Skeletal muscle satellite cell (primary cell): ENCODE measurements around the gene CRKL. TPM values are rescaled to one million over a fixed set of nuclear protein-coding genes. Genes with fewer than 3 reads are reported as not detected.

Experiments used
- H3K27me3 ChIP-seq: 2 replicates; pipeline ENCODE4 v1.7.0; 2013; ENCODE audit warnings: low read length; ENCODE audit not compliant: control insufficient read depth, insufficient read depth
- H3K36me3 ChIP-seq: 2 replicates; pipeline ENCODE4 v1.7.0; 2013; ENCODE audit warnings: mild to moderate bottlenecking, control low read depth, low read length; ENCODE audit not compliant: insufficient read depth
- H3K4me1 ChIP-seq: 2 replicates; pipeline ENCODE4 v1.7.0; 2013; ENCODE audit warnings: low read length; ENCODE audit not compliant: control insufficient read depth, insufficient read depth
- H3K4me2 ChIP-seq: 2 replicates; pipeline ENCODE4 v1.7.0; 2013; ENCODE audit warnings: mild to moderate bottlenecking, low read length
- H3K4me3 ChIP-seq: 2 replicates; pipeline ENCODE4 v1.7.0; 2013; ENCODE audit warnings: low read length
- H3K9ac ChIP-seq: 2 replicates; pipeline ENCODE4 v1.7.0; 2013; ENCODE audit warnings: mild to moderate bottlenecking, low read depth, low read length, moderate library complexity
- H3K9me3 ChIP-seq: replicated peaks from 2 replicates; pipeline ENCODE4 v1.7.0; 2013; ENCODE audit warnings: mild to moderate bottlenecking, control low read depth, low read length
- total RNA-seq: library from RNA; depleted of rRNA; stranded (reverse); fragments of >200 nt; gene quantifications from 2 replicates; pipeline ENCODE4 v1.2.3, GENCODE V29; 2012; rRNA removed

Gene CRKL, protein sequence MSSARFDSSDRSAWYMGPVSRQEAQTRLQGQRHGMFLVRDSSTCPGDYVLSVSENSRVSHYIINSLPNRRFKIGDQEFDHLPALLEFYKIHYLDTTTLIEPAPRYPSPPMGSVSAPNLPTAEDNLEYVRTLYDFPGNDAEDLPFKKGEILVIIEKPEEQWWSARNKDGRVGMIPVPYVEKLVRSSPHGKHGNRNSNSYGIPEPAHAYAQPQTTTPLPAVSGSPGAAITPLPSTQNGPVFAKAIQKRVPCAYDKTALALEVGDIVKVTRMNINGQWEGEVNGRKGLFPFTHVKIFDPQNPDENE
- 36.2 and 45.0 TPM in 2 replicates for total RNA-seq

GRCh38 chr22:20916916-20917810, at the start of gene CRKL:
CRKL (plus strand) TSS chr22:20917407; CDS start chr22:20917935, 528 bp downstream.
- Histone ChIP-seq H3K36me3 (no peaks in the 10 kb centered on the region), H3K4me3 (peak within 1 kb of the TSS; percentile 98), H3K9me3 (no peaks in the 10 kb centered on the region), H3K4me1 (peaks cover 12% of the 10 kb centered on the region), H3K9ac (peak within 1 kb of the TSS; percentile 95), H3K4me2 (peak within 1 kb of the TSS; percentile 98), H3K27me3 (no peaks in the 10 kb centered on the region)

DNA sequence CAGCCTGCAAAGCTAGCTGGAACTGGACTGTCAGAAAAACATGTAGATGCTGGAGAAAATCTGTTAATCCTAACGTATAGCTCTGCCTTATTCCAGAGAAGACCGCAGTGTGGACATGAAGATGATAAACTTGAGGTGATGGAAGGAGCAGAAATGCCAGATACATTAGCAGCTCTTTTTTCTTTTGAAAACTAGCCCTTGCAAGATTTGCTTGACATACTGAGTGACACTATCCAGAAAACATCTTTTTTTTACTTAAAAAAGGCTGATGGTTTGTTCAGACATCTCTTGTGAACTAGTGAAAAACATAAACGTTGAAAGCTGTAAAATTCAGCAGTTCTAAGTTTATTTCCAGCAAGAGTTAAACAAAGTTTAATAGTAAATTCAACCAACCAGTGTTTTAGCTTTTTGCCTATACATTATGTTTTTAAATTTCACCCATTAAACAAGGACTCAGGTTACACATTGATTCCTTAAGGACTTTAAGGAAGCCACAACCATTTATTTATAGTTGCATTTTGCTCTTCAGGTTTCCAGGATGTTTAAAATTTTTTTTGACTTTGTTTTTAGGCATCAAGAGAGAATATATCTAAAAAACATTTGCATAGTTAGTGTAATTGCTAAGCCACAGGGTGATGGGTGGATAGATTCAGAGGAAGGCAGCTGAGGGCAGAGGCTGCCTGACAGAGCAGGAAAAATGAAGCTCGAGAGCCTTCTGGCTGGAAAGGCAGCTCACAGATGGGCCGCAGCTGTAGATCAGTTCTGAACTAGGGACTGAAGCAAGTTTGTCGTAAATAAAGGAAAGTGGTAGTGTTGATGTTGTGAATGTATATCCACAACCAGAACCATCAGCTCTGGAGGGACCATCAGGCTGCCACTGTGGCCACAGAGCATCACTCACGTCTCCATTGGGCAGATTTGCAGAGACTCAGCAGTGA, 48.9 kb upstream of the CRKL start:
- no peak overlapping the region for H3K4me3 ChIP-seq
- peaks cover 17% of the 10 kb centered on the region for H3K36me3 ChIP-seq
- peaks cover 19% of the 10 kb centered on the region for H3K4me1 ChIP-seq
- H3K9ac ChIP-seq: no peak overlapping the region
- H3K4me2 ChIP-seq: no peak overlapping the region
- no peaks in the 10 kb centered on the region for H3K9me3 ChIP-seq
- H3K27me3 ChIP-seq: no peaks in the 10 kb centered on the region

GRCh38 chr22:20869234-20869633, 48.0 kb upstream of the CRKL start:
- H3K4me2 ChIP-seq: no peak overlapping the region
- no peaks in the 10 kb centered on the region for H3K9me3 ChIP-seq
- peaks cover 21% of the 10 kb centered on the region for H3K36me3 ChIP-seq
- H3K27me3 ChIP-seq: no peaks in the 10 kb centered on the region
- no peak overlapping the region for H3K4me3 ChIP-seq
- no peak overlapping the region for H3K9ac ChIP-seq
- H3K4me1 ChIP-seq: peaks cover 15% of the 10 kb centered on the region

GRCh38 chr22:20873214-20873613, 44.0 kb upstream of the CRKL start:
- Histone ChIP-seq H3K27me3 (no peaks in the 10 kb centered on the region), H3K36me3 (peaks cover 26% of the 10 kb centered on the region), H3K4me3 (no peak overlapping the region), H3K4me1 (no peaks in the 10 kb centered on the region), H3K4me2 (no peak overlapping the region), H3K9ac (no peak overlapping the region), H3K9me3 (no peaks in the 10 kb centered on the region)

DNA sequence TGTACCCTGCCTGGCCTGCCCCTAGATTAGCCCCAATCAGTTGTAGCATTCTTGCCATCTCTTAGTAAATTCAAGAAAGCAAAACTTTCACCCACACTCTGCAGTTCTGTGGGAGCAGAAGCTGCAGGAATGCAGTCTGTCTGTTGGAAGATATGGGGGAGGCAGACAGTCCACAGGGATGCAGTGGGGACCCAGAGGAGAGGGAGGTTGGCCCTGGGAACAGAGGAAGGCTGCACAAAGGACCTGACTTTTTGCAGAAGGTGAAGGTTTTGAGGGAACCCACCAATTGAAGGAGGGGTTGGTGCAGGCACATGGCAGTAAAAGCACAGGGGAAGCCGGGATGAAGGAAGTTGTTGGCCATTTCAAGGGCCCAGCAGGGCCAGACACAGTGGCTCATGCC, 41.9 kb upstream of the CRKL start:
- H3K9ac ChIP-seq: no peak overlapping the region
- no peak overlapping the region for H3K4me3 ChIP-seq
- H3K4me1 ChIP-seq: no peaks in the 10 kb centered on the region
- no peaks in the 10 kb centered on the region for H3K27me3 ChIP-seq
- H3K36me3 ChIP-seq: peaks cover 23% of the 10 kb centered on the region
- H3K9me3 ChIP-seq: no peaks in the 10 kb centered on the region
- no peak overlapping the region for H3K4me2 ChIP-seq

DNA sequence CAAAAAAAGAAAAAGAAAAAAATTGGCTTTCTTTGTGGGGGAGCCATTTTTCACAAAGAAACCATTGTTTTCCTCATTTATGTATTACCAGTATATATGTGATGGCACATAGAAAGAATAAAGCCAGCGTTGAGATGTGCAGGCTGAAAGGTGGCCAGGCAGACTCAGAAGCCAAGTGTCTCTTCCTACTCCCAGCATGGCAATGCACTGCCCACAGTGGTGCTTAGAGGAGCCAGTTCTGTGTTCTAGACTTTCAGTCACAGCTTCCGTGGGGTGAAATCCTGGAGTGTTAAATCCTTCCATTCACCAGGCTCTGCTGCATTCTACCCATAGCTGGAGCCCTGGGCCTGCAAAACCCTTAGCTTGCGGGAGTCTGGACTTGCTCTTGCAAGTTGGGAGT, 39.5 kb upstream of the CRKL start:
- Histone ChIP-seq H3K9ac (no peak overlapping the region), H3K4me3 (no peak overlapping the region), H3K9me3 (no peaks in the 10 kb centered on the region), H3K27me3 (no peaks in the 10 kb centered on the region), H3K36me3 (peaks cover 33% of the 10 kb centered on the region), H3K4me2 (no peak overlapping the region), H3K4me1 (no peaks in the 10 kb centered on the region)

- Histone ChIP-seq H3K9ac (no peak overlapping the region), H3K4me2 (no peak overlapping the region), H3K36me3 (peaks cover 35% of the 10 kb centered on the region), H3K4me3 (no peak overlapping the region), H3K27me3 (no peaks in the 10 kb centered on the region), H3K9me3 (no peaks in the 10 kb centered on the region), H3K4me1 (peaks cover 3% of the 10 kb centered on the region)
Measured at GRCh38 chr22:20881231-20881630, 36.0 kb upstream of the CRKL start.

DNA sequence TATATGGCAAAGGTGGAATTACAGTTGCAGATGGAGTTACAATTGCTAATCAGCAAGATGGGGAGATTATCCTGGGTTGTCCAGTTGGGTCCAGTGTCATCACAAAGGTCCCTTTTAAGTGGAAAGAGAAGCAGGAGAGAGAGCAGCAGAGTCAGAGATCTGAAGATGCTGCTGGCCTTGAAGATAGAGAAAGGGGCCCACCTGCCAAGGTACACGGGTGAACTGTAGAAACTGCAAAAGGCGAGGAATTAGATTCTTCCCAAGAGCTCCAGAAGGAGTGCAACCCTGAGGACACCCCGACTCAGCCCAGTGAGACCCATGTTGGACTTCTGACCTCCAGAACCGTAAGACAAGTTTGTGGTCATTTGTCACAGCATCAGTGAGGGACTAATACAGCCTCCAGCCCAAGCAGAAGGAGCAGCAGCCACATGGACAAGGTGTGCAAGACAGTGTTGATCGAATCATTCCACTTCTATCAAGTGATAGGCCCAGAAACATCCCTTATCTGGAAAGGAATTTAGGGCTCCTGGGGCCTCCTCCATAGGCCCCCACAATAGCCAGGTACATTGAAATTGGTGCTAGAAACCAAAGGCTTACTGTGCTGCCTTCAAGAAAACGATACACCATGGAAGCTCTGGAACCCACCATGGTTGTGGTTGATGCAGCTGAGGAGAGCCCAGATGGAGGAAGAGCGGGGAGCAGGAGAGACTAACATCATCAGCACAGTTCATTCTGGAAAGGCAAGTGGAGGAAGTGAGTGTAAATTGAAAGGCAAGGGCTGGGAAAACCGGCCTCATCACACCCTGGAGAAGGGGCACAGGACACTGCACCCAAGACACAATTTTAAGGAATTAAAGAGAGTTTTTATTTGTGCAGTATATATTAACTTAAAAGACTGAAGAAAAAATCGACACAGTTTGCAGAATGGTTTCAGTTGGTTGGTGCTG, 35.1 kb upstream of the CRKL start:
- Histone ChIP-seq H3K36me3 (peaks cover 32% of the 10 kb centered on the region), H3K9me3 (no peaks in the 10 kb centered on the region), H3K4me1 (peaks cover 3% of the 10 kb centered on the region), H3K27me3 (no peaks in the 10 kb centered on the region), H3K9ac (no peak overlapping the region), H3K4me2 (no peak overlapping the region), H3K4me3 (no peak overlapping the region)

GRCh38 chr22:20882855-20883254, 34.4 kb upstream of the CRKL start:
- Histone ChIP-seq H3K9me3 (no peaks in the 10 kb centered on the region), H3K36me3 (peaks cover 39% of the 10 kb centered on the region)

GRCh38 chr22:20884454-20884853, 32.8 kb upstream of the CRKL start:
- H3K36me3 ChIP-seq: peaks cover 54% of the 10 kb centered on the region
- H3K27me3 ChIP-seq: no peaks in the 10 kb centered on the region
- peaks cover 3% of the 10 kb centered on the region for H3K4me1 ChIP-seq
- H3K4me2 ChIP-seq: no peak overlapping the region
- no peak overlapping the region for H3K9ac ChIP-seq
- no peaks in the 10 kb centered on the region for H3K9me3 ChIP-seq
- H3K4me3 ChIP-seq: no peak overlapping the region

More at GRCh38 chr22:20882855-20883254, 34.4 kb upstream of the CRKL start:
- Histone ChIP-seq H3K4me1 (peaks cover 3% of the 10 kb centered on the region), H3K27me3 (no peaks in the 10 kb centered on the region), H3K9ac (no peak overlapping the region), H3K4me2 (no peak overlapping the region), H3K4me3 (no peak overlapping the region)
